Prostate gland (tissue), 2 donors: ENCODE results near the gene CATSPERD.

Experiments
- CTCF ChIP-seq, 4 experiments: fragments of 200-600 bp in 2 of 4; fragments of 450-650 bp in 2 of 4; sonication (generic) in 2 of 4; IDR thresholded peaks; 1 replicate in 3 of 4; 2 replicates in 1 of 4; pipeline ENCODE4 v1.5.1; 2016 to 2019; ENCODE audit warnings: antibody characterized with exemption in 4 of 4, mild to moderate bottlenecking in 2 of 4, moderate library complexity in 2 of 4
- POLR2A ChIP-seq: fragments of 450-650 bp; IDR thresholded peaks from one replicate; pipeline ENCODE4 v1.6.1; 2016; ENCODE audit warnings: antibody characterized with exemption, mild to moderate bottlenecking
- POLR2AphosphoS5 ChIP-seq: sonication (generic); formaldehyde crosslinking; IDR thresholded peaks from one replicate; pipeline ENCODE4 v1.6.1; 2017; ENCODE audit warnings: antibody characterized with exemption

- TF ChIP-seq CTCF (IDR thresholded peaks at IDR 0.05) (no peak), POLR2A (no peak), POLR2AphosphoS5 (no peak)
Measured at GRCh38 chr19:5749505-5749904, 29.1 kb downstream of the CATSPERD start.
